GM20000 (cell line): ENCODE results near the gene HOXB7.

Experiments used
- DNase-seq: peaks from one replicate; pipeline ENCODE4 v3.0.0; 2012; ENCODE audit warnings: low spot score
- TF ChIP-seq, protein P1 (sequence below): IDR thresholded peaks from 2 replicates; pipeline ENCODE4 v1.5.1; 2012; ENCODE audit warnings: mild to moderate bottlenecking, control low read depth; ENCODE audit errors: extremely low read depth, missing control alignments

HOXB7 gene

DNA sequence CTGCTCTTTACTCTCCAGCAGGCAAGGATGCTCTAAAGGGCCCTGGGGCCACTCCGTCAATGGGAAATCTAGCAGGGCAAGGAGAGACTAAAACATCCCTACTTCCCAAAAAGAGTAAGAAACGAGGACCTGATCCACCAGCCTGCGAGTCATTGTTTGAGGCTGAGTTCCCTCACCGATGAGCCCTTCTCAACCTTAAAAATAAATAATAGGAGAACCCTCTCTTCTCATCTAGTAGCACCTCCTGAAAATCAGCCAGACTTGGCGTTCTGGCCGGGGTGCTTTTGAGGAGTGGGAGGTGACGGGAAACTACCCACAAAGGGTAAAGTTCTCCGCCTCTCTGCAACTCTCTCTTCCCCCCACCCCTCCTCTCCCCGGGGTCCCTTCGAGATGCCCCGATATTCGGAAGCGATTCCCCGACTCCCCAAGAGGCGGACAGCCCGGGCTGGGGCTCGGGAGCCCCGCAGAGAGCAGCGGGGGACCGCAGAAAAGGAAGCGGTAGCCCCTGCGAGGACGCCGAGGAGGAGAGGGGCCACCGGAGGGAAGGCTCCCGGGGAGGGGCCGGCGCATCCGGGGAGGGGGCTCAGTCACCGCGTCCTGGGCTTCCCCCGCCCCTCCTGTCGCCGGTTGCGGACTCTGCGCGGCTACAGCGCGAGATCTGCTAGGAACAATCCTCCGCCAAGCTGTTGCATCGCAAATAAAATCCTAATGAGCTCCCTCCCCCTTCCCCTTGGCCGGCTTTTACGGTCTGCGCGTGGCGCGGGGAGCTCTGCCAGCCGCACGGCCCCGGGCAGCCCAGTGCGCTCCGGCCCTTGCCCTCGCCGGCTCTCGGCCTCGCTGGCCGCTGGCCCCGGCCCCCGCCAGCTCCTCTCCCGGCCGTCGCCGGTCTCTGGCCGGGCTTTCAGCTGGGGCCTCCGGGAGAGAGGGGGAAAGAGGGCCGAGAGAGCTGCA is 14.0 kb upstream of the HOXB7 start:
- no peak for DNase-seq
- TF ChIP-seq, protein P1, sequence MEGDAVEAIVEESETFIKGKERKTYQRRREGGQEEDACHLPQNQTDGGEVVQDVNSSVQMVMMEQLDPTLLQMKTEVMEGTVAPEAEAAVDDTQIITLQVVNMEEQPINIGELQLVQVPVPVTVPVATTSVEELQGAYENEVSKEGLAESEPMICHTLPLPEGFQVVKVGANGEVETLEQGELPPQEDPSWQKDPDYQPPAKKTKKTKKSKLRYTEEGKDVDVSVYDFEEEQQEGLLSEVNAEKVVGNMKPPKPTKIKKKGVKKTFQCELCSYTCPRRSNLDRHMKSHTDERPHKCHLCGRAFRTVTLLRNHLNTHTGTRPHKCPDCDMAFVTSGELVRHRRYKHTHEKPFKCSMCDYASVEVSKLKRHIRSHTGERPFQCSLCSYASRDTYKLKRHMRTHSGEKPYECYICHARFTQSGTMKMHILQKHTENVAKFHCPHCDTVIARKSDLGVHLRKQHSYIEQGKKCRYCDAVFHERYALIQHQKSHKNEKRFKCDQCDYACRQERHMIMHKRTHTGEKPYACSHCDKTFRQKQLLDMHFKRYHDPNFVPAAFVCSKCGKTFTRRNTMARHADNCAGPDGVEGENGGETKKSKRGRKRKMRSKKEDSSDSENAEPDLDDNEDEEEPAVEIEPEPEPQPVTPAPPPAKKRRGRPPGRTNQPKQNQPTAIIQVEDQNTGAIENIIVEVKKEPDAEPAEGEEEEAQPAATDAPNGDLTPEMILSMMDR: no peak

DNA sequence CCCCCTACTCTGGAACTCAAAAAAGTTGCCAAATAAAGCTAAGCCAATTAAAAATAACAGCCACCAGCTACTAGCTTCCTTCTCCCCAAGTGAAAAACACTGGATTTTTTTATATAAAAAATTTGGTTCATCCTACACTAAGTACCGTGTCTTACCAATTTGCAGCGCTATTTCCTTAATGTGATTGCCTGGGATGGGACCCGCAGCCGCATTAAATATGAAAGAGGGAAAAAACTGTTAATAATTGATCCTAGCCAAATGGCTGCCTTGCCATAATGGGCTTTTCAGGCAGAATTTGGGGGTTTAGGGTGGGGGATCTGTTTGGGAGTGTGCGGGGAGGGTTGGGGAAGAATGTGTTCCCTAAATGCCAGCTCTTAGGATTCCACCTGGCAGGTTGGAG is 13.3 kb upstream of the HOXB7 start:
- DNase-seq: no peak
- TF ChIP-seq, protein P1: no peak

DNA sequence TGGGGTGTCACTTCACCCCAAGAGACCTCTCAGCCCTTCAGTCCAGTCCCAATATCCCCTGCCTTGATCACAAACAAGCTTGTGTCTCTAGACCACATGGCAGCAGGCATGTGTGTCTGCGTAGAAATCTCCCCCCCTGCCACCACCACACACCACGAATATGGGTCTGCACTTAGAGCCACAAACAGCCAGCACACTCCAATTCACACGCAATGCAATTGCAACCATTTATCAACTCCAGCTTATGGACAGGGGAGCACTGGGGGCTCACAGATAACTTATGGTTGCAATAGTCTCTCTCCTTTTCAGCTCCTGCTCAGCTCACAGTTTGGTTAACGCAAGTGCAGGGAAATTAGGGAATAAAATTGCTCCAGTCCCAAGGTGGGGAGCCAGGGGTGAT is 12.8 kb upstream of the HOXB7 start:
- TF ChIP-seq, protein P1: no peak
- DNase-seq: no peak

DNA sequence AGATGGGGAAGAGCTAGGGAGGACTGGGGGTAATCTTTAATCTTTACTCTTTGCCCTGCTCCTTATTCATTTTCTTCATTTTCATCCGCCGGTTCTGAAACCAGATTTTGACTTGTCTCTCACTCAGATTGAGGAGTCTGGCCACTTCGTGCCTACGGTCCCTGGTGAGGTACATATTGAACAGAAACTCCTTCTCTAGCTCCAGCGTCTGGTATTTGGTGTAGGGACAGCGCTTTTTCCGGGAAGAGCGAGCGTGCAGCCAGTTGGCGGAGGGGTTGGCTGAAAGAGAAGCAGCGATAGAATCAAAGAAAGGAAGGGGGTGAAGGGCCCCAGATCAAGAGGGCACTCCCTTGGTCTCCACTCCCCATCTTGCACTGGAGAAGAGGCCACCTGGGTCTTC is 12.0 kb upstream of the HOXB7 start:
- TF ChIP-seq, protein P1: no peak
- DNase-seq: no peak

DNA sequence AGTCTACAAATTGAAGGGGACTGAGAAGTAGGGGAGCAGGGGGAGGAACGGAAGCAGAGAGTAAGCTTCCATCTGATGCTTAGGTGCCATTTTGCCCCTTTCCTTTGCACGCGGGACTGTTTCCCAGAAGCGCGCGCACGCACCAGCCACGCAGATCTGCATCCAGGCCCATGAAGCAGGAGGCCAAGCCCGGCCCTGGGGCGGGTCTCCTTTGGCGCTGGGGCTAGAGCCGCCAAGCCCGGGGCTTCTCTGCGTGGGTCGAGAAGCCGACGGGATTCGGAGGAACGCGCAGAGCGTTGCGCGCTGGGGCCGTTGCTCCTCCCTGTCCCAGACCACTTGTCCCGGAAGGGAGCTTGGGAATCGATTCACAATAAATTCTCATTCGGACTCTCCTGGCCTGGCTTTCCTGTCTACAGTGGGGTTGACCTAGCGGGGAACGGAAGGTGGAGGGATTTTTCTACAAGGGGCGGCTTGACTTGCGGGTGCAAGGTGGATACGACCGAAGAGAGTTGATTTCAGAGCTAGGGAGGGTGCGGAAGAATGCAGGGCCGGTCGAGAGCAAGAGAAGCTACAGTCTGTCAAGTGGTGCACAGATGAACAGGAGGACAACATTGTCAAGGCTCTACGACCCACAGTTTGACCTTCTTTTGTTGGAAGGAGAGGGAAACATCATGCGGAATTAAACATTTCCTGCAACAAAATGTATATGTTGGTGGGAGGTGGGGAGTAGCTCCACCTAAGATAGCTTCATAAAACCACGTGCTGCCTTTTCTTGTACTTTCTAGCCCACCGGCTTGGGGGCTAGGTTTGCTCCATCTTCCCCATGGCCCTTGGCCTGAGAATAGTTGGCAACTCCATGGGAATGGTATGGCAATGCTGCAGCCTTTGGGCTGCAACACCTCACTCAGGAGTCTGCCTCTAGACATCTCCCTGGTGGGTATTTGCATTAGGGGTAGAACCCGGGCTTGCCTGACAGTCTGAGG is 10.9 kb upstream of the HOXB7 start:
- TF ChIP-seq, protein P1: no peak
- DNase-seq: no peak

DNA sequence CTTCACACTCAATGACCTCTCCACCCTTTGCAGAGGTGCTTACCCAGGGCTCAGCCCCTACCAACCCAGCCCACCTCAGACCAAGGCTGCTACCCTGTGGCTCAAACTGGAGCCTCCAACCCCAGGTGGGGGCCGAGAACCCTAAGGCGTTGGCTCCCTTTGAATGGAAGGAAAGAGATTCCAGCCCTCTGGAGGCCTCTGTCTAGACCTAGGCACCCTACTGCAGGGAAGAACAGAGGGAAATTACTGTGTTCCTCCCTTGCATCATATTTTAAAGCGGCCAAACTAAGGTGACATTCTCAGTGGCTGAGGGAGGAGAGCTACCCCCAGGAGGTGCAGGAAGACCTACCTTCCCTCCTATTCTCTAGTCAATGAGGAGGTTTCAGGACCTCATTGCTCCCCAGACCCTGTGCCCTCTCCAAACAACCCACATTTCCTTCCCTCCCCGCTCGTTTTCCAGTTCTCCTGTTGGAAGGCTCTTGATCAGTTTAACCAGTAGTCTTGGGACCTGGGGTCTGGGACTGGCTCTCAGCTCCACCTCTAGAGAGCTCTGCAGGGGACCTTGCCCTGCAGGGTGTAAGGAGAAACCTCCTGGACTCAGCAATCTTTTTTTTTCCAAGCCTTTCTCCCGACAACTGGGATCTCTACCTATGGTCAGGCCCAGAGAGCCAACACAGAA is 9.8 kb upstream of the HOXB7 start:
- no peak for DNase-seq
- TF ChIP-seq, protein P1: no peak
